ENCODE data around the gene ACTN2. TPM values are rescaled to one million over a fixed set of nuclear protein-coding genes. Genes with fewer than 3 reads are reported as not detected.

Gene ACTN2
- total RNA-seq, 1 donor from 2014 or later, result 10.5 TPM

DNA sequence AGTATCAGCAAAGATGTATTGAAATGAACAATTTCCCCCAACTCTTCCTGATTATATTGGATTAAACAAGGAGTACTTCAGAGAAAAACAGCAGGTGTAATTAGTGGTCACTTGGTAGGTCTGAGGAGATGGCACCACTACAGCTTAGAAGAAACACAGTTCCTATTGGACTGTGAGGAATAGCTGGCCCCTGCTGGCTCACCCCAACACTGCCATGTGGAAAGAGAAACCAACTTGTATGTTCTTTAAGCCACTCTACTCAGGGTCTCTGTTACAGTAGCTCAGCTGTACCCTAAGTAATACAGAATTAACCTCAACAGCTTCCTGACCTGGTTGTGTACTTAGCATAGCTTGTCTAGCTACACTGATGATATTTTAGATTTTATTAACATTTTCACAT, 82.3 kb downstream of the ACTN2 start:
- no peak for DNase-seq (ENCODE audit: low spot score in 2 of 2)
- TF ChIP-seq, protein P1, sequence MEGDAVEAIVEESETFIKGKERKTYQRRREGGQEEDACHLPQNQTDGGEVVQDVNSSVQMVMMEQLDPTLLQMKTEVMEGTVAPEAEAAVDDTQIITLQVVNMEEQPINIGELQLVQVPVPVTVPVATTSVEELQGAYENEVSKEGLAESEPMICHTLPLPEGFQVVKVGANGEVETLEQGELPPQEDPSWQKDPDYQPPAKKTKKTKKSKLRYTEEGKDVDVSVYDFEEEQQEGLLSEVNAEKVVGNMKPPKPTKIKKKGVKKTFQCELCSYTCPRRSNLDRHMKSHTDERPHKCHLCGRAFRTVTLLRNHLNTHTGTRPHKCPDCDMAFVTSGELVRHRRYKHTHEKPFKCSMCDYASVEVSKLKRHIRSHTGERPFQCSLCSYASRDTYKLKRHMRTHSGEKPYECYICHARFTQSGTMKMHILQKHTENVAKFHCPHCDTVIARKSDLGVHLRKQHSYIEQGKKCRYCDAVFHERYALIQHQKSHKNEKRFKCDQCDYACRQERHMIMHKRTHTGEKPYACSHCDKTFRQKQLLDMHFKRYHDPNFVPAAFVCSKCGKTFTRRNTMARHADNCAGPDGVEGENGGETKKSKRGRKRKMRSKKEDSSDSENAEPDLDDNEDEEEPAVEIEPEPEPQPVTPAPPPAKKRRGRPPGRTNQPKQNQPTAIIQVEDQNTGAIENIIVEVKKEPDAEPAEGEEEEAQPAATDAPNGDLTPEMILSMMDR (IDR thresholded peaks at IDR 0.05), result no peak
- no peak overlapping the region for H3K27ac ChIP-seq
- H3K27me3 ChIP-seq, result no peaks in the 10 kb centered on the region
- H3K9me3 ChIP-seq, result no peaks in the 10 kb centered on the region
- intact Hi-C loops (cut with DNase I), result loop anchor here (10.0 kb wide), 1 partner anchor 616 kb away; no protein-coding TSS in a partner anchor
- no peaks in the 10 kb centered on the region for H3K4me1 ChIP-seq
- peaks cover 4 to 9% of the 10 kb centered on the region in 2 donors for H3K36me3 ChIP-seq
- H3K4me3 ChIP-seq, result no peak overlapping the region

DNA sequence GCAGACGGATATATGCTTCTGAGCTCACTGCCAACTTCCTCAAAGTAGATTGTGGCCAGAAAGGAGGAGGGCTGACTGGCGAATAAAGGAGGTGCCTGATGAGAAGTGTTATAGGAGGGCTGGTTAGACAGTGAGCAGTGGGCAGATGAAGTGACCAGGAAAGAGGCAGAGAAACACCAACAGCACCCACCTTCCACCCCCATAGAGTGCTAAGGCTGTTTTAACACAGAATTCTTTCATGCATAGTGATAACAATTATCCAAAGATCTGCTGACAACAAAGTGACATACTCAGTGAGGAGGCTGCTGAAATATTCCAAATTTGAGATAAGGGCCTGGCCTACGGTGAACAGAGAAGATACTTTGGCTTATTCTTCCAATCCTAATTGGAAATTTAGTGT, 87.6 kb downstream of the ACTN2 start:
- Histone ChIP-seq H3K4me1 (no peaks in the 10 kb centered on the region), H3K36me3 (no peaks in the 10 kb centered on the region), H3K27me3 (no peaks in the 10 kb centered on the region), H3K27ac (no peak overlapping the region), H3K4me3 (no peak overlapping the region), H3K9me3 (peaks cover 0 to 4% of the 10 kb centered on the region in 2 donors)
- TF ChIP-seq, protein P1 (IDR thresholded peaks at IDR 0.05), result no peak
- intact Hi-C loops (cut with DNase I), result loop anchor here (2.0 kb wide), 1 partner anchor 165 kb away; no protein-coding TSS in a partner anchor
- DNase-seq (ENCODE audit: low spot score in 2 of 2), result no peak

DNA sequence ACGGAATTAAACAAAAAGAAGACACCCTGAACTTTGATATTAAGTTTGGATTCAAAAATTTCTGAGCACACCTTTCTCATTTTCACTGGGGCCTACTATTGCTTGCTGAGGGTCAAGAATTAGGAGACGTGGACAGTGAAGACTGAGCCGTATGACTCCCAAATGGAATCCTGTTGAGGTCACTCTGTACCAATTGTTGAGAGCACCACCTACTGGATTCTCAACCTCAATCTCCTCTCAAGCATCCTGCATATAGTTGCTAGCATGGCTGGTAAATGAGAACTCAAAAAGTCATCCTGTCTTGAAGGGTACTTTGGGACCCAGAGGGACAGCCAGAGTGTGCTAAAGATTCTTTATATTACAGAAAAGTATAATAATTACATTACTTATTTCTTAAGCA, 88.6 kb downstream of the ACTN2 start:
- no peaks in the 10 kb centered on the region for H3K4me1 ChIP-seq
- intact Hi-C loops (cut with DNase I), result loop anchor here (2.0 kb wide), 1 partner anchor 166 kb away; no protein-coding TSS in a partner anchor
- H3K36me3 ChIP-seq, result no peaks in the 10 kb centered on the region
- no peak for DNase-seq (ENCODE audit: low spot score in 2 of 2)
- no peak overlapping the region for H3K4me3 ChIP-seq
- peaks cover 4 to 13% of the 10 kb centered on the region in 2 donors for H3K9me3 ChIP-seq
- H3K27ac ChIP-seq, result no peak overlapping the region
- H3K27me3 ChIP-seq, result no peaks in the 10 kb centered on the region
- TF ChIP-seq, protein P1 (IDR thresholded peaks at IDR 0.05), result peak; percentile 23 to 47 (median 28)

DNA sequence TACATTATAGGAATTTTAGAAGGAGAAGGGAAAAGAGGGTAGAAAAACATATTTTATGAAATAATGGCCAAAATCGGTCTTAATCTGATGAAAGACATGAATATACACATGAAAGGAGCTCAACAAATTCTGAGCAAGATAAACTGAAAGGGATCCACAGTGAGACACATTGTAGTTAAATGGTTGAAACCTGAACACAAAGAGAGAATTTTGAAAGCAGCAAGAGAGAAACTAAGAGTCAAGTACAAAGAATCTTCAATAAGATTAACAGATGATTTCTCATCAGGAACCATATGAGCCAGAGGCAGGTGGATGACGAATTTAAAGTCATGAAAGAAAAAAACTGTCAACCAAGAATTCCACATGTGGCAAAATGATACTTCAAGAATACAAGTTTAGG, 93.0 kb downstream of the ACTN2 start:
- Histone ChIP-seq H3K27ac (no peak overlapping the region), H3K4me1 (no peaks in the 10 kb centered on the region), H3K9me3 (peaks cover 4 to 13% of the 10 kb centered on the region in 2 donors), H3K4me3 (no peak overlapping the region), H3K36me3 (no peaks in the 10 kb centered on the region), H3K27me3 (no peaks in the 10 kb centered on the region)
- intact Hi-C loops (cut with DNase I), result no loop called here
- no peak for DNase-seq (ENCODE audit: low spot score in 2 of 2)
- TF ChIP-seq, protein P1 (IDR thresholded peaks at IDR 0.05), result no peak

DNA sequence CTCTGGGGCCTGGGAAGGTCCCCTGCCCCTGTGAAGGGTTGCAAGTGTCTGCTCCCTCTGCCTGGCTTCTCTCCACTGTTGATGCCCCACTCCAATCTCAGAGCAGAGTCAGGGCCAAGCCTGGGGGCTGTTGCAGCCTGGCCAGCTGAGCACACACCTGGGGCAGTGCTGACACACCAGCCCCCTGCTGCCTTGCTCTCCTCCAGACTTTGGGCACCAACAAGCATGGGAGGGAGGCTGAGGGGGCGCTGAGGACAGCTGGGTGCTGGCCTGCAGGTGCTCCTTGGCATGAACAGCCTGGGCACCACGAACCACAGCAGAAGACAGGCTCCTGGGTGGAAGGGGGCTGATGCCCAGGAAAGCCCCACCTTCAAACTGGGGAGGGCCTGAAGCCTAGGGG, 99.2 kb downstream of the ACTN2 start:
- no peaks in the 10 kb centered on the region for H3K36me3 ChIP-seq
- TF ChIP-seq, protein P1 (IDR thresholded peaks at IDR 0.05), result no peak
- no peaks in the 10 kb centered on the region for H3K27me3 ChIP-seq
- H3K4me3 ChIP-seq, result no peak overlapping the region
- H3K9me3 ChIP-seq, result no peaks in the 10 kb centered on the region
- DNase-seq (ENCODE audit: low spot score in 2 of 2), result no peak
- no peaks in the 10 kb centered on the region for H3K4me1 ChIP-seq
- no peak overlapping the region for H3K27ac ChIP-seq
- intact Hi-C loops (cut with DNase I), result no loop called here

DNA sequence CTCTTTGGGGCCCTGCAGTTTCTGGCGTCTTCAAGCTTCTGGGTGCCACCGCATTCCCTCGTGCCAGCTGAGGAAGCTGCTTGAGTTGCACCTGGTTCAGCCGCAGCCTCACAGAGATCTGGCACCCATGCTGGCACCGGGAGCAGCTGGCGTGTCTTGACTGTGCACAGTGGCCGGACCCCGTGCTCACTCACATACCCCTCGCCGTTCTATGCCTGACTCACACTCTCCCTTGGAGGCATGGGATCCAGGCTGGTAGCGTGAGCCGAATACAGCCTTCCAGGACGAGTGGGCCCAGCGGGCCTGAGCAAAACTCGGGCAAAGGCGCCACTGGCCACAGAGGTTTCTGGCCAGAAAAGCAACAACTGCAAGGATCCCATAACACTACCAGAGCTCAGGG, 100.2 kb downstream of the ACTN2 start:
- no peaks in the 10 kb centered on the region for H3K36me3 ChIP-seq
- no peak overlapping the region for H3K27ac ChIP-seq
- intact Hi-C loops (cut with DNase I), result no loop called here
- H3K27me3 ChIP-seq, result no peaks in the 10 kb centered on the region
- H3K4me3 ChIP-seq, result no peak overlapping the region
- no peak for DNase-seq (ENCODE audit: low spot score in 2 of 2)
- TF ChIP-seq, protein P1 (IDR thresholded peaks at IDR 0.05), result no peak
- H3K9me3 ChIP-seq, result no peaks in the 10 kb centered on the region
- H3K4me1 ChIP-seq, result no peaks in the 10 kb centered on the region

Measured in ascending aorta (tissue), 2 donors.